Fibroblast of lung (primary cell): Measurements from ENCODE around the gene LTBP4.

Experiments
- CTCF ChIP-seq, 2 donors: IDR thresholded peaks in 1 of 2; conservative IDR thresholded peaks in 1 of 2; 1 replicate in 1 of 2; 2 replicates in 1 of 2; pipeline ENCODE4 v1.5.1; 2011 to 2012; ENCODE audit warnings: low read length in 2 of 2, control low read depth in 1 of 2, inconsistent platforms in 1 of 2, low read depth in 1 of 2, mild to moderate bottlenecking in 1 of 2
- EZH2 ChIP-seq: IDR thresholded peaks from 2 replicates; pipeline ENCODE4 v1.5.1; 2012; ENCODE audit warnings: low read length, control low read depth, mild to moderate bottlenecking; ENCODE audit errors: missing control alignments

DNA sequence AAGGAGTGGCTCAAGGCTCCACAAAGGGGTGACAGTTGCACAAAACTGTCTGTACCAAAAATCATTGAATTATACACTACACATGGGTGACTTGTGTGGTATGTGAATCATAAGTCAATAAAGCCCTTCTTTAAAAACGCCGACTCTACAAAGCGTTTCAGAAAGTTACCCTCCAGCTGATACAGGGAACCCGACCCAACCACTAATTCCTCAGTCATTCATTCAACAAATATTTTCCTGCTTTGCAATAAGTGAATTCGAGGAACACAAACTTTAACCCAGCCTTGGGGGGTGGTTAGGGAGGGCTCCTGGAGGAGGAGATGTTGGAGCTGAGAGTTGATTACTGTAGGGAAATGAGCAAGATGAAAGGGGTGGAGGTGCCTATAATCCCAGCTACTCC, 32.0 kb downstream of the LTBP4 start:
- TF ChIP-seq CTCF (conservative IDR thresholded peaks at IDR 0.05 in 1 of 2, IDR thresholded peaks at IDR 0.05 in 1 of 2; ENCODE audit: low read depth in 1 of 2, low read length in 2 of 2), result no peak
- no peak for TF ChIP-seq EZH2
